ENCODE results near the gene C6orf58.
"Not testable (repeated sequence)": the region's sequence is repeated elsewhere in the genome, so short reads cannot be mapped to it uniquely, and the experiment has no call there.

C6orf58 gene

GRCh38 chr6:127593456-127593855, 16.5 kb downstream of the C6orf58 start:
- not testable (repeated sequence) for H3K27ac ChIP-seq (ENCODE audit: low read length); H3K4me3 ChIP-seq (ENCODE audit: low read length); H3K27me3 ChIP-seq (ENCODE audit: insufficient read depth, low read length); H3K36me3 ChIP-seq (ENCODE audit: insufficient read depth, low read depth, low read length); H3K9ac ChIP-seq (ENCODE audit: low read depth, low read length); H3K4me1 ChIP-seq (ENCODE audit: insufficient read depth, low read length); H3K9me3 ChIP-seq (ENCODE audit: insufficient read depth, low read depth, low read length)

DNA sequence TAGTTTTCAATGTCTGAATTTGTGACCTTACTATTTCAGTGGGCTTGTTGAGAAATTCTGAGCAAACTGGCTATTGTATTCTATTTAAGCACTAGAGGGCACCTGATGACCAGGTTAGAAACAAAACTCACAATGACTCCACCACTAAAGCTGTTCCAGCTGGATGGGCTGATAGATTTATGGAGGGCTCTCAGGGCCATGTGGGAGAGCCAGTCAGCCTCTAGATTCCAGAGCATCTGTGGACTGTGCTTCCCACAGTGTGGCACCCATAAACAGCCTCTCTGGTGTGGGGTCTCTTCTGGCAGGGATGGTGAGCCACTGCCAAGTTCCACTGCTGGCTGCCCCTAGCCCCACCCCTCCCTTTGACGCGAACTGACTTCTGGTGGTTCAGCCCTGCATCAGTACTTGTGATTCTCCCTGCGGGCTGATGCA, 29.2 kb downstream of the C6orf58 start:
- no peak overlapping the region for H3K27ac ChIP-seq (ENCODE audit: low read length)
- H3K9ac ChIP-seq (ENCODE audit: low read depth, low read length) = no peak overlapping the region
- no peaks in the 10 kb centered on the region for H3K4me1 ChIP-seq (ENCODE audit: insufficient read depth, low read length)
- H3K4me3 ChIP-seq (ENCODE audit: low read length) = no peak overlapping the region
- no peaks in the 10 kb centered on the region for H3K9me3 ChIP-seq (ENCODE audit: insufficient read depth, low read depth, low read length)
- H3K36me3 ChIP-seq (ENCODE audit: insufficient read depth, low read depth, low read length) = no peaks in the 10 kb centered on the region
- no peaks in the 10 kb centered on the region for H3K27me3 ChIP-seq (ENCODE audit: insufficient read depth, low read length)

DNA sequence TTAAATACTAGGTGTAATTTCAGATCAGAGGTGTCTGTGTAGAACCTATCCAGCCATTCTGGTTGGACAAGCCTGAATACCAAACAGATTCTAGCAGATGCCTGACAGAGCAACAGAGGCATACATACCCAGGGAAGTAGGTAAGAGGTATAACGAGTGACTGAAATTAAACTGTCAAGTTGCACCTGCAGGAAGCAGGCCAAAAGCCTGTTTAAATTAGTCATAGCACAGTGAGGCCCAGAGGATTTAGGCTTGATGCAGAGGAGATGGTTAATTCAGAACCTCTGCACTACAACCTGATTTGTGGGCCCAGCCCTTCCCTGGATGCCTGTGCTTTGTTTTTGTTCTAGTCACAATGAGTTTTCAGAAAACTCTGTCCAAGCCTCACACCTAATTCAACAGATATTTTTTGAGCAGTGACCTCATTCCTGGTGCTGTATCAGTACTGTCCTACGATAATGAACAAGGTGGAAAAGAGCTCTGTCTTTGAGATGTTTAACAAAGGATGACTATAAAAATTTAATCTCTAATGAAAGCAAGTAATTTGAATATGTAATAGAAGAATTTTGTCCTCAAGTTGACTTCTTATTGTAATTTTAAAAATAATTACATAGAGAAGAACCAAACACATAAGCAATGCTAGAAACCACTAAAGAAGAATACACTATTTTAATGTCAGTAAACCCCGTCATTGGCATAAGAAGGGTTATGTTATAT, 31.7 kb downstream of the C6orf58 start:
- H3K4me1 ChIP-seq (ENCODE audit: insufficient read depth, low read length) = no peaks in the 10 kb centered on the region
- H3K4me3 ChIP-seq (ENCODE audit: low read length) = no peak overlapping the region
- no peaks in the 10 kb centered on the region for H3K9me3 ChIP-seq (ENCODE audit: insufficient read depth, low read depth, low read length)
- no peak overlapping the region for H3K27ac ChIP-seq (ENCODE audit: low read length)
- H3K36me3 ChIP-seq (ENCODE audit: insufficient read depth, low read depth, low read length) = no peaks in the 10 kb centered on the region
- no peaks in the 10 kb centered on the region for H3K27me3 ChIP-seq (ENCODE audit: insufficient read depth, low read length)
- 0 out of 2 replicates have a peak overlapping the region, but pooled peaks have one; percentile 37 for H3K9ac ChIP-seq (ENCODE audit: low read depth, low read length)

DNA sequence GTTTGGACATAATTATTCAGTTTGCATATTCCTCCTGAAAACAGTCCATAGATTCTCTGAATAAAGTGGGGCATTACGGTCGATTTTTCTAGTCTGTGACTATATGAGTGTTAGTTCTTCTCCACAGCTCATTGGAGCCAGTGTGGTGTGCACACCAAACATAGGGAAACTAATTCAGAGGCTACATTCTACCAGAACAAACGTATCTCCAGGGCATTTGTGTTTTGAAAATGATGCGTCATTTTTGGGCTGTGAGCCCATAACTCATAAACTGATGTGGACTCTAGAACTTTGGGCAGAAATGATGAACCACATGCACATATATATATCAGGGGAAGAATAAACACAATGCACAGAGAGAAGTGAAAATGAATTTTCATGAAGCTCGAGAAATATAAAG, 41.8 kb downstream of the C6orf58 start:
- H3K9ac ChIP-seq (ENCODE audit: low read depth, low read length) = no peak overlapping the region
- no peaks in the 10 kb centered on the region for H3K36me3 ChIP-seq (ENCODE audit: insufficient read depth, low read depth, low read length)
- no peaks in the 10 kb centered on the region for H3K4me1 ChIP-seq (ENCODE audit: insufficient read depth, low read length)
- H3K27me3 ChIP-seq (ENCODE audit: insufficient read depth, low read length) = no peaks in the 10 kb centered on the region
- peaks cover 3% of the 10 kb centered on the region; the same call in 1 of the 2 replicates for H3K9me3 ChIP-seq (ENCODE audit: insufficient read depth, low read depth, low read length)
- no peak overlapping the region for H3K27ac ChIP-seq (ENCODE audit: low read length)
- H3K4me3 ChIP-seq (ENCODE audit: low read length) = no peak overlapping the region

DNA sequence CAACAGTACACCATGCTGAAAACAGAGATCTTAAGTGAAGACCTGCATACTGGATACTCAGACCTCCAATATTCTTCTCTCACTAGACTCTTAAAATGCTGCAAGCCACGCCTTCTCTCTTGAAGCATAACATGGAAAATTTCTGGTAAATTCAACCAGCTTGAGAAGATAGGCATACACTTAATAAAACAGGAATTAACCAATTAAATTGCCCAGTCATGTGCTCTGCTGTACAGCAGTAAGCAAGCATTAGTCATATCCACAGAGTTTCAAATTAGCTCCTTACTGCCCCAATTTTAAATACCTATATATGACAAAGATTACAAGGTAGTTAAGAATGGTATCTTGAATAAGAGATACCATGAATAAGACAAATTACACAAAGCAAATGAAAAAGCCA, 53.8 kb downstream of the C6orf58 start:
- no peak overlapping the region for H3K4me3 ChIP-seq (ENCODE audit: low read length)
- no peaks in the 10 kb centered on the region for H3K27me3 ChIP-seq (ENCODE audit: insufficient read depth, low read length)
- H3K36me3 ChIP-seq (ENCODE audit: insufficient read depth, low read depth, low read length) = no peaks in the 10 kb centered on the region
- no peaks in the 10 kb centered on the region for H3K9me3 ChIP-seq (ENCODE audit: insufficient read depth, low read depth, low read length)
- H3K4me1 ChIP-seq (ENCODE audit: insufficient read depth, low read length) = no peaks in the 10 kb centered on the region
- H3K9ac ChIP-seq (ENCODE audit: low read depth, low read length) = no peak overlapping the region
- no peak overlapping the region for H3K27ac ChIP-seq (ENCODE audit: low read length)

GRCh38 chr6:127634178-127634577, 57.2 kb downstream of the C6orf58 start:
- H3K27ac ChIP-seq (ENCODE audit: low read length) = no peak overlapping the region
- no peaks in the 10 kb centered on the region for H3K27me3 ChIP-seq (ENCODE audit: insufficient read depth, low read length)
- no peaks in the 10 kb centered on the region for H3K36me3 ChIP-seq (ENCODE audit: insufficient read depth, low read depth, low read length)
- H3K4me3 ChIP-seq (ENCODE audit: low read length) = no peak overlapping the region
- H3K9me3 ChIP-seq (ENCODE audit: insufficient read depth, low read depth, low read length) = no peaks in the 10 kb centered on the region
- H3K9ac ChIP-seq (ENCODE audit: low read depth, low read length) = no peak overlapping the region
- H3K4me1 ChIP-seq (ENCODE audit: insufficient read depth, low read length) = no peaks in the 10 kb centered on the region

GRCh38 chr6:127635091-127635490, 58.1 kb downstream of the C6orf58 start:
- no peaks in the 10 kb centered on the region for H3K4me1 ChIP-seq (ENCODE audit: insufficient read depth, low read length)
- H3K9ac ChIP-seq (ENCODE audit: low read depth, low read length) = no peak overlapping the region
- H3K9me3 ChIP-seq (ENCODE audit: insufficient read depth, low read depth, low read length) = no peaks in the 10 kb centered on the region
- H3K27me3 ChIP-seq (ENCODE audit: insufficient read depth, low read length) = no peaks in the 10 kb centered on the region
- H3K36me3 ChIP-seq (ENCODE audit: insufficient read depth, low read depth, low read length) = no peaks in the 10 kb centered on the region
- H3K27ac ChIP-seq (ENCODE audit: low read length) = no peak overlapping the region
- no peak overlapping the region for H3K4me3 ChIP-seq (ENCODE audit: low read length)

- Histone ChIP-seq H3K27ac (ENCODE audit: low read length) (no peak overlapping the region), H3K4me1 (ENCODE audit: insufficient read depth, low read length) (no peaks in the 10 kb centered on the region), H3K36me3 (ENCODE audit: insufficient read depth, low read depth, low read length) (no peaks in the 10 kb centered on the region), H3K9me3 (ENCODE audit: insufficient read depth, low read depth, low read length) (no peaks in the 10 kb centered on the region), H3K4me3 (ENCODE audit: low read length) (no peak overlapping the region), H3K9ac (ENCODE audit: low read depth, low read length) (no peak overlapping the region), H3K27me3 (ENCODE audit: insufficient read depth, low read length) (no peaks in the 10 kb centered on the region)
Measured at GRCh38 chr6:127637830-127638409, 60.9 kb downstream of the C6orf58 start.
